HG02623 (cell line): Measurements from ENCODE around the gene GPR37L1.
"Not testable (repeated sequence)": the region's sequence is repeated elsewhere in the genome, so short reads cannot be mapped to it uniquely, and the experiment has no call there.

Experiments used
- ATAC-seq: cut with Tn5 transposase; IDR thresholded peaks from one replicate; pipeline ENCODE4 v1.9.1; 2021; ENCODE audit warnings: moderate library complexity; ENCODE audit not compliant: unreplicated experiment

GPR37L1 gene

GRCh38 chr1:202133001-202133400 is 10.3 kb downstream of the GPR37L1 start:
- no peak for ATAC-seq

GRCh38 chr1:202133496-202133895 is 10.8 kb downstream of the GPR37L1 start:
- no peak for ATAC-seq

DNA sequence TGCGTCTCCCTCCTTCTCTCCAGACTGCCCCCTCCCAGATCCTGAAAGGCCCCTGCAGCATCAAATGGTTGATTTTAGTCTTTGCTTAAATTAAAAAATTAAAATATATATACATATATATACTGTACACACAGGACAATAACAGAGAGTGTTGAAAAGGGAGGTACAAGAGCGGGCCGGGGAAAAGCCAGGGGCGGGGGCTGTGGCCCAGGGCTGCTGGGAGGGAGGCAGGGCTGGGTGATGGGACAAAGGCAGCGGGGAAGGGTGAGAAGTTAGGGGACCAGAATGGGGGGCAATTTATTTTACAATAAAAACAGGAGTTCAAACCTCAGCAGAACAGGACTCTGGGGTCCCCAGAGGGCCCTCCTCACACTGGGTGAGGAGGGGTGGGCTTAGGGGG is 11.3 kb downstream of the GPR37L1 start:
- ATAC-seq, result no peak

DNA sequence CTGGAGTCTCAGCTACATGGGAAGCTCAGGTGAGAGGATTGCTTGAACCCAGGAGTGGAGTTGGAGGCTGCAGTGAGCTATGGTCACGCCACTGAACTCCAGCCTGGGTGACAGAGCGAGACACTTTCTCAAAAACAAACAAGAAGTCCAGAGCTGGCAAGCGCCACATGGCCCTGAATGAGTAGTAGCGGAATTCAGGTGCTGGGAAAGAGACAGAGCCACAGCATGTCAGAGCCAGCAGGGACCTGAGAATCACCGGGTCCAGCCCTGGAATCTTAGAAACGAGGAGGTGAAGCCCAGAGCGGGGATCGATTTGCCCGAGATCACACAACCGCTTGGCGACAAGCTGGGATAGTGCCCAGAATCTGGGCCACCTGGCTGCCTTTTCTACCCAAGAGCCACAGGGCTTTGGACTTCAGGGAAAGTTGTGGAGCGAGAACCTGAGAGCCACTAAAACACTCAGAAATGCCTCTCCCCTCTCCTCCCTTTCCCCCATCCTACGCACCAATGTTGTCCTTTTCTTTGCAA is 12.0 kb downstream of the GPR37L1 start:
- ATAC-seq, result no peak

GRCh38 chr1:202135221-202135721 is 12.6 kb downstream of the GPR37L1 start:
- ATAC-seq, result no peak

DNA sequence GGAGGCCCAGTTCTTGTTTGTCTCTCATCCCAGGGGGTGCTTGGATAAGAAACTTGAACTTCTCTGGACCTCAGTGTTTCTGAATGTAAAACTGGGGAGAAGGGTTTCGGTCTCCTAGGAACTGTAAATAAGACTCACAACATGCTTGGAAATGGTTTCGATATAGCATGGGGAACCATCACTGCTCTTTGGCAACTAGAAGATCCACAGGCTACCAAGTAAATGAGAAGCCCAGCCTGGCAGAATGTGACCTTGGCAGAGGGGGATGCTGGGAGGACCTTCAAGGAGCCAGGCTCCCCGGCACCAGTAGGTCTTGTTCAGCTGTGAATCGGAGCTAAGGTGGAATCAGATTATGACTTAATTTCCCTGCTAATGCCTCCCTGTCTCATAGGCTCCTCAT is 18.1 kb downstream of the GPR37L1 start:
- no peak for ATAC-seq

- ATAC-seq, result not testable (repeated sequence)
These were observed 18.8 kb downstream of the GPR37L1 start for GRCh38 chr1:202141468-202141867.

DNA sequence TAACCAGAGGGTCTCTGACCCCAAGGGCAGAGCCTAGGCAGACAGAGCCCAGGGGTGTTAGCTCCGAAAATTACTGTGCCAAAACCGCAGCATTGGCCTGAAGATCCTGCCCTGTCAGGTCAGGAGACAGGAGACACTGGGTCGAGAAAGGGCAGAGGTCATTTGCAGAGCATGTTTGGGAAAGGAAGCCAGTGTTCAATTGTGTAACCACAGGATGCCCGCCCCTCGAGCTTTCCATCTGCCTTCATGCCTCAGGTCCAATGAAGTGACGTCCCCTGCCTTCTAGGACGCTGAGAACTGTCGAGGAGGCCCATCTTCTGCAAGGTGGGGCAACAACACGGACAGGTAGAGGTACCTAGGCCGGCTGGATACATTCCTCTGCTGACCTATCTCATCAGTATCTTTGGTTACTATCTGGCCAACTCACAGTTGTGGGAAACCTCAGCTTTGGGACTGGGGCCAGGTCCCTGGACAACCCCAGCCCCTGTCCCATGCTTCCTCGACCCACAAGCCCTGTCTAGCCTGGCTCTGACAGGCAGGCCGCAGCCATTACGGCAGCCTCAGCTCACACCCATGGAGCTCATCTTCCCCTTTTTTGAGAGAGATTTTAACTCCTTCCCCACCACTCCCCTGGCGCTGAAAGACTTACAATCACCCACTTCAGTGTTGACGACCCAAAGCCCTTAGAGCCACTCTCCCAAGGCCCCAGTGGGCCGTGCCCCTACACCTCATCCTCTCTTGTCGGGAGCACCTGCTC is 20.5 kb downstream of the GPR37L1 start:
- peak; percentile 22 for ATAC-seq

DNA sequence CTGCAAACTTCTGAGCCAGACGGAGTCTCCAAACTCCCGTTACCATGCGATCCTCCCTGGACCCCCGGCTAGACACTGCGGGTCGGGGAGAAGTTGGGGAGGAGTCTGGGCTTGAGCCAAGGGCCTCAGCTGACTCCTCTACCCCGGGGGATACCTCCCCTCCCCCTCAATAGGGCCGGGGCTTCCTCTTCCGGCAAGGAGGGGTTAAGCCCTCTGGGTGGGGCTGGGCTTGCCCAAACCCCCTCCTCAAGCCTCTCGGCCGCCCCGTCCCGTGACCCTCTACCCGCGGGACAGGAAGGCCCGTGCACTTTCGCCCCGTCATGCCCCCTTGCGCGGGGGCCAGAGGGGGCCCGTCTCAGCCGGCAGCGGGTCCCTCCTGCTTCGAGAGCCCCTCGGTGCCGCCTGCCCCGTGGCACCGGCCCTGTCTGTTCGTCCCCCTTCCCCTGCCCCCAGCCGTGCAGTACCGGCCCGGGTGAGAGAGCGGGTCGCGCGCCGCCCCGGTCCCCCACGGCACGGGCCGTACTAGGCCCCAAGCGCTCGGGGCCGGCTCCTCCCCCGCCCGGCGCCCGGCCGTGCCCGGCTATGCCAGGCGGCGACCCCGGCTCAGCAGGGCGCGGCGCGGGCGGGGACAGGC is 21.2 kb downstream of the GPR37L1 start:
- peak; percentile 32 for ATAC-seq

GRCh38 chr1:202144402-202145067 is 21.8 kb downstream of the GPR37L1 start, which contains the start of gene ARL8A:
Gene ARL8A, minus strand, starts transcription at chr1:202144737. Its CDS starts 165 bp downstream, at chr1:202144572.
- ATAC-seq, result peak; percentile 54

GRCh38 chr1:202145068-202145743 is 22.5 kb downstream of the GPR37L1 start:
- ATAC-seq, result no peak

DNA sequence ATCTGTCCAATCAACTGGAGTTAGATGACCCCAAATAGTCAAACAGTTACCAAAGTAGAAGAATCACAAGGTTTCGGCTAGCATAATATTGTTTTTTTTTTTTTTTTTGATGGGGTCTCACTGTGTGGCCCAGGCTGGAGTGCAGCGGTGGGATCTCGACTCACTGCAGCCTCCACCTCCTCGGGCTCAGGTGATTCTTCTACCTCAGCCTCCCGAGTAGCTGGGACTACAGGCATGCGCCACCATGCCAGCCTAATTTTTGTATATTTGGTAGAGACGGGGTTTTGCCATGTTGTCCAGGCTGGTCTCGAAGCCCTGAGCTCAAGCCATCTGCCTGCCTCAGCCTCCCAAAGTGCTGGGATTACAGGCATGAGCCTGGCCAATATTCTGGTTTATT is 23.0 kb downstream of the GPR37L1 start:
- not testable (repeated sequence) for ATAC-seq

DNA sequence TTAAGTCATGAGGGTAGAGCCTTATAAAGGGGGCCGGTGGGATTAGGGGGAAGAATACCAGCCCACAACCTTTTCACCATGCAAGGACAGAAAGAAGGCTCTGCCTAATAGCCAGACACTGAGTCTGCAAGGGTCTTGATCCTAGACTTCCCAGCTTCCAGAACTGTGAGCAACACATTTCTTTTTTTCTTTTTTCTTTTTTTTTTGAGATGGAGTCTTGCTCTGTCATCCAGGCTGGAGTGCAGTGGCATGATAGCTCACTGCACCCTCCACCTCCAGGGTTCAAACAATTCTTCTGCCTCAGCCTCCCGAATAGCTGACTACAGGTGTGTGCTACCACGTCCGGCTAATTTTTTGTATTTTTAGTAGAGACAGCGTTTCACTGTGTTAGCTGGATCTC is 23.6 kb downstream of the GPR37L1 start:
- no peak for ATAC-seq

DNA sequence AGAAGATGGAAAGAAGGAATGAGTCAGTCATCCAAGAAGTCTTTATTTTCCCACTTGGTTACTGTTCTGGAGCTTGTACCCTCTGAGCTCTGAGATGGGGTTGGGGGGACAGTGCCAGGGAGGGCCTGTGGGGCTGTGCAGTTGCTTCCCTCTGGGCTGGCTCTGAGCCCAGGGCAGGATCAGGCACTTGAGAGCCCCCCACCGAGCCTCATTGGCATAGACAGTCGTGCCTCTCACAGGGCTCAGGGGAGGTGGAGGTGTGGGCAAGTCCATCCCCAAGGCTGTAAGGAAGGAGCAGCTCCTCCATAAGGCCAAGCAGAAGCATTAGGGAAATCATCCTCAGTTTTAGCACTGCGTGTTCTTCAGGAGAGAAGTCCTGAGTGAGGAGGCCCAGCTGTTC is 24.3 kb downstream of the GPR37L1 start:
- ATAC-seq, result no peak

- no peak for ATAC-seq
These were observed 25.7 kb downstream of the GPR37L1 start for GRCh38 chr1:202148391-202148790.

DNA sequence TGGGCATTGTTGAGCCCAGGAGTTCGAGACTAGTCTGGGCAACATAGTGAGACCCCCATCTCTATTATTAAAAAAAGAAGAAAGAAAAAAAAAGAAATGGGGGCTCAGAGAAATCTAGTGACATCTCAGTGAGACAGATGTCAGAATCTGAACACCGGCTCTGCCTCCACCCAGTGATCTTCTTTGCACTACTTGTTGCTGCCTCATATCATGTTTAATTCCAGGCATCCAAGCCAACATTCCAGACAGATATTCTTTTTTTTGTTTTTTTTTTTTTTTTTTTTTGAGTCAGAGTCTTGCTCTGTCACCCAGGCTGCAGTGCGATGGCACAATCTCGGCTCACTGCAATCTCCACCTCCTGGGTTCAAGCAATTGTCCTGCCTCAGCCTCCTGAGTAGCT is 26.8 kb downstream of the GPR37L1 start:
- no peak for ATAC-seq

GRCh38 chr1:202150187-202150586 is 27.5 kb downstream of the GPR37L1 start:
- no peak for ATAC-seq

DNA sequence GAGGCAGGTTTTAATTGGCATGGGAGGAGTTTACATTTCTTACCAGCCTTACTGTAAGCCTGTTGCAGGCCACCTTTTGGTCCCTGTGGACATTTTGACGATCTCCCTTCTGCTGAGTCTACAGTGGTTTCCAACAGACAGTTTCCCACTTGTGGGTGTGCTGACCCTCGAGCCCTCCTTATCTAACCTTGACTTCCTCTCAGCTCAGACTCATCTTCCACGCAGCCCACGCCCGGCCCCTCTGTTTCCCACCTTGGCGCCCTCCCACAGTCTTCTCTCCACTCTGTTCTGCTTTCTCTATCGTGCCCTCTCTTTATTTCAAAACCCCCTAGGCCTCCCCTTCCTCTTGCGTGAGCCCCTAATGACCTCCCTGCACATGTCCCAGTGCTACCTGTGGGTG is 27.9 kb downstream of the GPR37L1 start:
- ATAC-seq, result no peak

GRCh38 chr1:202151045-202151444 is 28.3 kb downstream of the GPR37L1 start:
- ATAC-seq, result no peak

GRCh38 chr1:202152399-202152798 is 29.7 kb downstream of the GPR37L1 start:
- no peak for ATAC-seq

GRCh38 chr1:202153284-202153683 is 30.6 kb downstream of the GPR37L1 start:
- ATAC-seq, result no peak
